ENCODE data around the gene KRTAP10-8. TPM values are rescaled to one million over a fixed set of nuclear protein-coding genes. Genes with fewer than 3 reads are reported as not detected.

Gene KRTAP10-8
- total RNA-seq, 4 donors from 2014 or later: not detected

GRCh38 chr21:44614161-44614631, 2.3 kb downstream of the KRTAP10-8 start:
- TF ChIP-seq POLR2AphosphoS5 (IDR thresholded peaks at IDR 0.05) (no peak), POLR2A (IDR thresholded peaks at IDR 0.05; ENCODE audit: low read depth) (no peak), EP300 (IDR thresholded peaks at IDR 0.05) (no peak)
- TF ChIP-seq, protein P1, sequence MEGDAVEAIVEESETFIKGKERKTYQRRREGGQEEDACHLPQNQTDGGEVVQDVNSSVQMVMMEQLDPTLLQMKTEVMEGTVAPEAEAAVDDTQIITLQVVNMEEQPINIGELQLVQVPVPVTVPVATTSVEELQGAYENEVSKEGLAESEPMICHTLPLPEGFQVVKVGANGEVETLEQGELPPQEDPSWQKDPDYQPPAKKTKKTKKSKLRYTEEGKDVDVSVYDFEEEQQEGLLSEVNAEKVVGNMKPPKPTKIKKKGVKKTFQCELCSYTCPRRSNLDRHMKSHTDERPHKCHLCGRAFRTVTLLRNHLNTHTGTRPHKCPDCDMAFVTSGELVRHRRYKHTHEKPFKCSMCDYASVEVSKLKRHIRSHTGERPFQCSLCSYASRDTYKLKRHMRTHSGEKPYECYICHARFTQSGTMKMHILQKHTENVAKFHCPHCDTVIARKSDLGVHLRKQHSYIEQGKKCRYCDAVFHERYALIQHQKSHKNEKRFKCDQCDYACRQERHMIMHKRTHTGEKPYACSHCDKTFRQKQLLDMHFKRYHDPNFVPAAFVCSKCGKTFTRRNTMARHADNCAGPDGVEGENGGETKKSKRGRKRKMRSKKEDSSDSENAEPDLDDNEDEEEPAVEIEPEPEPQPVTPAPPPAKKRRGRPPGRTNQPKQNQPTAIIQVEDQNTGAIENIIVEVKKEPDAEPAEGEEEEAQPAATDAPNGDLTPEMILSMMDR (IDR thresholded peaks at IDR 0.05): no peak
- DNase-seq (ENCODE audit: extremely low spot score): peak; percentile 89
- WGBS: 85% methylated on average over 18 of the region's 20 CpGs
- no peaks in the 10 kb centered on the region for H3K4me1 ChIP-seq
- no peak overlapping the region for H3K4me3 ChIP-seq
- H3K27ac ChIP-seq (replicated peaks in 1 of 4): no peak overlapping the region
- intact Hi-C loops (cut with DNase I): no loop called here
- peaks cover 0 to 27% (median 24%) of the 10 kb centered on the region in 4 donors for H3K9me3 ChIP-seq
- peaks cover 0 to 50% (median 0%) of the 10 kb centered on the region in 4 donors for H3K27me3 ChIP-seq
- no peaks in the 10 kb centered on the region for H3K36me3 ChIP-seq

DNA sequence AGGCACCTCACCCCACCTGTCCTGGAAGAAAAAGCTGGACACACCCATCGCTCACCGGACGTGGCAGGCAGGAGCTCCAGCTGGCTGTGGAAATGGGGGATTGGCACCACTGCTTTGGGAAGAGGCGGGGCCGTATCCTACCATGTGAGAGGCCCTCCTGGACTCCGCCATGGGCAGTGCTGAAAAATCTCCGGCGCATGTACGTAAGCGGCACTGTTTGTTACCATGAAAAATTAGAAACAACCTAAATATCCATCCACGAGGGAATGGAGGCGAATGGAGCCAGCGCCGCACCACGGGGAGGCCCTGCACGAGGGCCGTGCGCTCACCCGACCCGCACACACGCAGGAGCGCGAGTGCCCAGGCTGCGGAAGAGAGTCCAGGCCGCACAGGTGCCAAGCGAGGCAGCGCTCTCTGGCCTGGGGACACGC, 3.1 kb downstream of the KRTAP10-8 start:
- intact Hi-C loops (cut with DNase I): no loop called here
- 91% methylated on average over 25 of the region's 28 CpGs for WGBS
- H3K27ac ChIP-seq (replicated peaks in 1 of 4): no peak overlapping the region
- H3K27me3 ChIP-seq: peaks cover 0 to 50% (median 0%) of the 10 kb centered on the region in 4 donors
- H3K4me1 ChIP-seq: no peaks in the 10 kb centered on the region
- no peak for DNase-seq (ENCODE audit: extremely low spot score)
- peaks cover 0 to 30% (median 19%) of the 10 kb centered on the region in 4 donors for H3K9me3 ChIP-seq
- TF ChIP-seq, protein P1 (IDR thresholded peaks at IDR 0.05): no peak
- TF ChIP-seq EP300 (IDR thresholded peaks at IDR 0.05): no peak
- no peak for TF ChIP-seq POLR2AphosphoS5 (IDR thresholded peaks at IDR 0.05)
- no peak for TF ChIP-seq POLR2A (IDR thresholded peaks at IDR 0.05; ENCODE audit: low read depth)
- H3K4me3 ChIP-seq: no peak overlapping the region
- H3K36me3 ChIP-seq: no peaks in the 10 kb centered on the region

DNA sequence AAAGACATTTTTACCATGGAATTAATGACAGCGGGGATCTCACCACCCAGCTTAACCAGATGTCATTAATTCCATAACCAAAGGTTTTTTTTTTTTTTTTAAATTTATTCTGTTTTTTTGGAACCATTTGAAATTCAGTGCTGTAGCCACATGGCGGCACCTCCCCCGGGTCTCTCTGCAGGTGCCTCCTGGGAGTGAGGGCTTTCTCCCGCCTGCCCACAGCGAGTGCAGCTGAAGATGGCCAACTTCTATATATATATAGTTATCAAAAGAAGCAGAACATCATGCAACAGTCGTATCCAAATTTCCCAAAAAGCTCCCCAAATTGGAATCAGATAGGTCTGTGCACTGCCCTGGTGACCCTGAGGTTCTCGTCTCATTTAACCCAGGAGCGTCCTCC, 3.6 kb downstream of the KRTAP10-8 start:
- intact Hi-C loops (cut with DNase I): no loop called here
- H3K27ac ChIP-seq (replicated peaks in 1 of 4): no peak overlapping the region
- H3K9me3 ChIP-seq: peaks cover 0 to 29% (median 14%) of the 10 kb centered on the region in 4 donors
- peaks cover 0 to 50% (median 0%) of the 10 kb centered on the region in 4 donors for H3K27me3 ChIP-seq
- no peaks in the 10 kb centered on the region for H3K36me3 ChIP-seq
- no peak for TF ChIP-seq POLR2A (IDR thresholded peaks at IDR 0.05; ENCODE audit: low read depth)
- TF ChIP-seq, protein P1 (IDR thresholded peaks at IDR 0.05): no peak
- no peak for TF ChIP-seq POLR2AphosphoS5 (IDR thresholded peaks at IDR 0.05)
- no peak for TF ChIP-seq EP300 (IDR thresholded peaks at IDR 0.05)
- H3K4me3 ChIP-seq: no peak overlapping the region
- no peaks in the 10 kb centered on the region for H3K4me1 ChIP-seq
- no peak for DNase-seq (ENCODE audit: extremely low spot score)
- WGBS: 80% methylated on average over 8 of the region's 8 CpGs

DNA sequence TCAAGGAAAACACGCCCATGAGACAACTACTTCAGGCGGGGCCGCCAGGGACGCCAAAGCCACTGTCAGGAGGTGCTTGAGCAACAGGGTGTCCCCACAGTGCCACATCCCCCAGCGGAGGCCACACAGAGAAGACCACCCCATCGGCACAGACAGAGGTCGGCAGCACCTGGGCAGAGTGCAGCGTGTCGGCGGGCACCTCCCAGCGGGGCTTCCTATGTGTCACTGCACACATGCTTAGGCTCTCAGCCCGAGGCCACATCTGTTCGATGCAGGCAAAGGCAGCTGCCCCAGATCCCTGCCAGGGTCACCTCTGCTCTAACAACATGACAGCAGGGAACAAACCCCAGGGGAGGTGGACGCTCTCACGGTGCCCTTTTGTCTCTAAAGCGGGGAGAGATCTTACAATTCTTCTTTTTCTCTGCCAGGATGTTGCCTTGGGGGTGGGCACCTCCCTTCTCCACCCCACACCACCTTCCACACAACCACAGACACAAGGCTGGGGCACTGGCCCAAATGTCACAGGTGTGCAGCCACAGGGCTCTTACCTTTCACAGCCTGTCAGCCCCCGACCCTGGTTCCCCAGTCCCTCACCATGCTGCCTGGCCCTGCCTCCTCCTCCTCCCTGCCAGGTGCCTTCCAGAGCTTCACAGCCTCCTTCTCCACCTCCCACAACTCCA, 4.2 kb downstream of the KRTAP10-8 start:
- H3K27ac ChIP-seq (replicated peaks in 1 of 4): no peak overlapping the region
- DNase-seq (ENCODE audit: extremely low spot score): peak; percentile 85
- H3K4me1 ChIP-seq: no peaks in the 10 kb centered on the region
- WGBS: 52% methylated on average over 7 of the region's 17 CpGs
- no peak for TF ChIP-seq POLR2AphosphoS5 (IDR thresholded peaks at IDR 0.05)
- no peak for TF ChIP-seq EP300 (IDR thresholded peaks at IDR 0.05)
- TF ChIP-seq, protein P1 (IDR thresholded peaks at IDR 0.05): no peak
- TF ChIP-seq POLR2A (IDR thresholded peaks at IDR 0.05; ENCODE audit: low read depth): no peak
- intact Hi-C loops (cut with DNase I): no loop called here
- peaks cover 0 to 50% (median 0%) of the 10 kb centered on the region in 4 donors for H3K27me3 ChIP-seq
- H3K9me3 ChIP-seq: peaks cover 0 to 23% (median 9%) of the 10 kb centered on the region in 4 donors
- no peak overlapping the region for H3K4me3 ChIP-seq
- H3K36me3 ChIP-seq: no peaks in the 10 kb centered on the region
